Measurements from ENCODE around the gene ACSL1.
"Not testable (repeated sequence)": the region's sequence is repeated elsewhere in the genome, so short reads cannot be mapped to it uniquely, and the experiment has no call there.

Gene ACSL1

GRCh38 chr4:184750926-184751584, 74.7 kb downstream of the ACSL1 start:
- no peak for DNase-seq

GRCh38 chr4:184748251-184748652, 77.5 kb downstream of the ACSL1 start:
- no peak for DNase-seq

GRCh38 chr4:184747034-184747830, 78.5 kb downstream of the ACSL1 start:
- no peak for DNase-seq

GRCh38 chr4:184745831-184746795, 79.7 kb downstream of the ACSL1 start:
- no peak for DNase-seq

DNA sequence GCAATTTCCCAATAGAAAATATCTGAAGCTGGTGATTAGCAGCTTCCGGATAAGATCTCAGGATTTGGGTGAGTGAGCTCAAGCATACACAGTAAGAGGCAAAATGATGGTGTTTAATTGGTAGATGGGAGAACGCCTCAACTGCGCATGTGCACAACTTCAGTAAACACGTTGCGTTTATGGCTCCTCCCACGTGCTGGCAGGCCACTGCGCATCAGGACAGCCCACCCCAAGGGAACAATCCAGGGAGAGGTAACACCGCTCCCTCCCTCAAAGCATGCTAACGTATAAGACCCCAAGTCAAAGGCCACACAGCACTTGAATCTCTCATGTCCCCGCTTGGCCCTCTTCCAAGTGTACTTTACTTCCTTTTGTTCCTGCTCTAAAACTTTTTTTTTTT, 81.5 kb downstream of the ACSL1 start:
- DNase-seq, result no peak

DNA sequence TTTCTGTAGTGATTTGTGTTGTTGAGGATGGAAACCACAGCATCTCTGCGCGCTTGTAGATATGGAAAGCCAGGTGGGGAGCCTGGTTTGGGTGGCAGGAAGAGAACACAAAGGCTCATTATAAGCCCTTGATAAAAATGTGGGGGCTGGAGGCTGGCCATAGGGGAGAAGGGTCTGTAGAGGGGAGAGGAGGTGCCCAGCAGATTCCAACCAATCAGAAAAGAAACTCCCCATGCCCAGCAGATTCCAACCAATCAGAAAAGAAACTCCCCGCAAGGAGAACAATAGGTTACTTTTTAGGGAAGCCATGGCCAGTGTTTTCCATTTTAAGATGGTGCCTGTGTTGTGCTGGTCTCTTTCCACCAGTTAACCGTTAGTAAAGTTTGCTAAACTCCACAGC, 82.1 kb downstream of the ACSL1 start:
- no peak for DNase-seq

DNA sequence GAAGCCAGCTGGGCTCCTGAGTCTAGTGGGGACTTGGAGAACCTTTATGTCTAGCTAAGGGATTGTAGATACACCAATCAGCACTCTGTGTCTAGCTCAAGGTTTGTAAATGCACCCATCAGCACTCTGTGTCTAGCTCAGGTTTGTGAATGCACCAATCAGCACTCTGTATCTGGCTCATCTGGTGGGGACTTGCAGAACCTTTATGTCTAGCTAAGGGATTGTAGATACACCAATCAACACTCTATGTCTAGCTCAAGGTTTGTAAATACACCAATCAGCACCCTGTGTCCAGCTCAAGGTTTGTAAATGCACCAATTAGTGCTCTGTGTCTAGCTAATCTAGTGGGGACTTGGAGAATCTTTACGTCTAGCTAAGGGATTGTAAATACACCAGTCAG, 84.1 kb downstream of the ACSL1 start:
- DNase-seq, result not testable (repeated sequence)

GRCh38 chr4:184740980-184741391, 84.8 kb downstream of the ACSL1 start:
- no peak for DNase-seq

DNA sequence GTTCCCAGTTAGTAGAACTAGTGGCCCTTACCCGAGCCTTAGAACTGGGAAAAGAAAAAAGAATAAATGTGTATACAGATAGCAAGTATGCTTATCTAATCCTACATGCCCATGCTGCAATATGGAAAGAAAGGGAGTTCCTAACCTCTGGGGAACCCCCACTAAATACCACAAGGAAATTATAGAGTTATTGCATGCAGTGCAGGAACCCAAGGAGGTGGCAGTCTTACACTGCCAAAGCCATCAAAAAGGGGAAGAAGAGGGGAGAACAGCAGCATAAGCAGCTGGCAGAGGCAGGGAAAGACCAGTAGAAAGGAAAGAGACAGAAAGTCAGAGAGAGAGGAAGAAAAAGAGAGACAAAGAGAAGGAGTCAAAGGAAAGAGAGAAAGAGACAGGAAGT, 86.2 kb downstream of the ACSL1 start:
- not testable (repeated sequence) for DNase-seq

DNA sequence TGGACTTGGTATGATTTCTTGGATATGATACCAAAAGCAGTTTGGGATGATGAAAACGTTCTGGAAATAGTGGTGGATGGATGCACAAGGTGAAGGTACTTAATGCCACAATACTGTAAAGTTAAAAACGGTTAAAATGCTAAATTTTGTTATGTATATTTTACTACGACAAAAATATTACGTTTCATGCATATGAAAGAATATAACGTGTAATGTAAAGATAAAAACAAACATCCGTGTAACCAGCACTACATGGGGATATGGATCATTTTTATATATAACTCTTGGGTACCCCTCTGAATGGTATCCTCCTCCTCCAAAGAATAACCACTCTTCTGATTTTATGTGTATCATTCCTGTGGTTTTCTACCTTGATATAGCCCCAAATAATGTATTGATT, 91.0 kb downstream of the ACSL1 start:
- no peak for DNase-seq

DNA sequence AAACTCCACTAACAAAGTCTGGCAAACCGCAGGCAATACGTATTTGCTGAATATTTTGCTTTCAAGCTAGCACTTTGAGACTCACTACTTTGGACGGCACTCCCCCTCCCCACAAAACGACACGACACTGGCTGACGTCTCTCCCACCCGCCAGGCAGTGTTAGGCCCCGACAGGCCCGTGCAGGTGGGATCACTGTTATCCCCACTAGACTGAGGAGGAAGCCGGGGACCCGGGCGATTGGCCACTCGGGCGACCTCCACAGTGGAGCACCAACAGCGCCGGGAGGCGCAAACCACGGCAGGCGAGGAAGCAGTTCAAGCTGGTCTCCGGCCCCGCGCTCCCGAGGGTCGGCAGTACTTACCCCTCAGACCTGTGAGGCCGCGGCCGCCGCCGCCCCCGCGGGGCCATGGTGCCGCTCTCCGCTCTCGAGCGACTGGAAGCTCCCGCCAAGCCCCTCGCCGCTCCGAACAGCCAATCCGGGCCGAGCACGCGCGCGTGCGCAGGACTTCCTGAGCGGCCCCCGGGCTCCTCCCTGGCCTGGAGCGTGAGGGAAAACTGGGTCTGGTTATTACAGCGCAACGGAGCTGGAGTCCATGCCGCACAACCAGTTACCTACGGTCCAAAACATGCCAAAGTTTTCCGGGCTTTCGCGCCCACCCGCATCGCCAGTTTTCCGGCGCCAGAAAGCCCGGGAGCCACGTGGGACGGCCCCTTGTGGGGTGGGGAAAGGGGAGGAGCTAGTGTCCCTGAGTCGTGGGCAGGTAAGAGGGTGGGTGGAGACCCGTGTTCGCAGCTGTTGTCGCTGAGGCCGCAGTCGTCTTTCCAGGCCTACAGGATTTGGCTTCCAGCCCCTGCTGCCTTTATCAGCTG, 91.9 kb downstream of the ACSL1 start, which contains the start of gene CENPU:
CENPU (minus strand) TSS at position 443 of the 871 bp plus-strand sequence; CDS start at position 409, 34 bp downstream.
- DNase-seq, result peak; percentile 72 to 92

DNA sequence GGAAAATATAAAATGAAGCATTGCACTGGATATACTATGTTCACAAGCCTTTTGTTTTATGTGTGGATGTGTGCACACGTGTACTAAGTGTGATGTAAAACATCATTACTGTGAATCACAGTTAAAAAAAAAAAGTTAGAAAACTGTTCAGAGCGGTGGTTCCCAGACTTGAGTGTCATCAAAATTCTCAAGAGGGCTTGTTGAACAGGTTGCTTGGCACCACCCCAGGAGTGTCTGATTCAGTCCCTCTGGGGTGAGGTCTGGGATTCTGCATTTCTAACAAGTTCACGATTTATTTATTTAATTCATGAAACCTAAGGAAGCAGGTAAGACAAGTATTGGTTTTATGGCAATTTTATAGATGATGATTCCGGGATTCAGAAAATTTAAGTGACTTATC, 93.6 kb downstream of the ACSL1 start:
- no peak for DNase-seq

DNA sequence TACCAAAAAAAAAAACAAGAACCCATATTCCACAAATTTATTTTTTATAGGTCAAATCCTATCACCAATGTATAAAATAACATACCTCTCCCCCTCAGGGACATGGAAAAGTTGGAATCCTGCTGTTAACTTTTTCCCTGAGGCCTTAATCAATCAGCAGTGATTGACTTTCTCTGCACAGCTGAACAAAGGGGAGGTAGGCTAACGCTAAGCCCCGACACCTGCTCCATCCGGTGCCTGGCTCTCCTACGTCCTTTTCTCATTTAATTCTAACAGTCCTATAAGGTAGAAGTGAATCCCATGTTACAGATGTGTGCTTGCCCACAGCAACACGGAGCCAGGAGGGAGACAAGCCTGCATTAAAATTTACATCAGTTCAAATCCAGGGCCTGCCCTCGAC, 94.7 kb downstream of the ACSL1 start:
- DNase-seq, result no peak

DNA sequence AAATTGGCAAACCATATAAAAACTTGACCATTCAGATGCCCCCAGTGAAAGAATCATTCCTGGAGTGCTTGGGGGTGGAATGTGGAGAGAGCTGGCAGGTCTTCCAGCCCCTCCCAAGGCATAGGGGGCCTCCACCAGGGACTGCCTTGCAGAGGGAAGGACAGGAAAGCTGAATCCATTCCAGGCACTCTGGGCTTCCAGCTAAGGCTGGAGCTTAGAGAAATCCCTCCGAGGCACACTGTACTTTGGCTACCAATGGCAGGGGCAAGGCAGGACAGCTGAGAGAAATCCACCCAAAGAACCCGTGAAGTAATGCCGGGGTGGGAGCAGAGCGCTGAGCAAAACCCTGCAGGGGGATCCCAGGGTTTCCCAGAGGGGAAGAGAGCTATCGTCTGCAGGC, 95.8 kb downstream of the ACSL1 start:
- DNase-seq, result no peak

GRCh38 chr4:184728858-184729257, 96.9 kb downstream of the ACSL1 start:
- DNase-seq, result no peak

DNA sequence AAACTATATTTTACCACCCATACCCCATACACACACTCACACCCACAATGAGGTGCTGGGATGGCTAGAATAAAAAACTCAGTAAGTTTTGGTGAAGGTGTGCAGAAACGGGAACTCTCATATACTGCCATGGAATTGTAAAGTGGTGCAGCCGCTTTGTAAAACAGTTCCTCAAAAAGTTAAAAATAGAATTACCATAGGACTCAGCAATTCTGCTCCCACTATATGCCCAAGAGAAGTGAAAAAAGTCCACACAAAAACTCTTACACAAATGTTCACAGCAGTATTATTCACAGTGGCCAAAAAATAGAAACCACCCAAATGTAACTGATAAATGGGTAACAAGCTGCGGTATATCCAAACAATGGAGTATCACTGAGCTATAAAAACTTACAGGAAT, 98.3 kb downstream of the ACSL1 start:
- no peak for DNase-seq

DNA sequence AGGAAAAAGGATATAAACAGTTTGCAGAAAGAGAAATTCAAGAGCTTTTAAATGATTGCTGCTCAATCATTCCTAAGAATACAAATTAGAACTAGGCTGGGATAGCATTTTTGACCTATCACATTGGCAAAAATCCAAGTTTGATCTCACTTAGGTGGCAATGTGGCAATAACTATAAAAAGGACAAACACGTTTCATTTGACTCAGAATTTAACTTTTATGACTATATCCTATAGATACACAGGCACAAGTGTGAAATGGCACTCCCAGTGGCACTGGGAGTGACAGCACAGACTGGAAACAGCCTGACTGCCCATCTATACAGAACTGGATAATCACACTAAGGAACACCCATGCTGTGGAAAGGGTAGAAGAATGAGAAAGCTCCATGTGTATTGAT, 103.0 kb downstream of the ACSL1 start:
- DNase-seq, result no peak

GRCh38 chr4:184721254-184721653, 104.5 kb downstream of the ACSL1 start:
- no peak for DNase-seq

DNA sequence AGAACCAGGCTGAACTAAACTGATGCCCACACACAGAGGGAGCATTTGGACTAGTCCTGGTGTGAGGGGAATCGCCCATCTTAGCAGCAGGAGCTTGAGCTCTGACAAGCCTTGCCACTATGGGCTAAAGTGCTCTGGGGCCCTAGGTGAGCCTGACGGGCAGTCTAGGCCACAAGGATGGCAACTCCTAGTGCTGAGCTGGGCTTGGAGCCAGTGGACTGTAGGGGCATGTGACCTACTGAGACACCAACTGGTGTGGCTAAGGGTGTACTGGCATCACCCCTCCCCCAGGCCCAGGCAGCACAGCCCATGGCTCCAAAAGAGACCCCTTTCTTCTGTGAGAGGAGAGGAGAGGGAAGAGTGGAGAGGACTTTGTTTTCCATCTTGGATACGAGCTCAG, 106.4 kb downstream of the ACSL1 start:
- DNase-seq, result no peak

- no peak for DNase-seq
Observed at GRCh38 chr4:184715526-184715925, 110.2 kb downstream of the ACSL1 start.

- DNase-seq, result no peak
Observed at GRCh38 chr4:184713887-184714286, 111.9 kb downstream of the ACSL1 start.

- no peak for DNase-seq
Observed at GRCh38 chr4:184712322-184712721, 113.4 kb downstream of the ACSL1 start.

Data from cerebellar nuclear complex (tissue), 1 donor.